ENCODE results near the gene MRPL45. TPM values are rescaled to one million over a fixed set of nuclear protein-coding genes. Genes with fewer than 3 reads are reported as not detected.

The MRPL45 gene
- total RNA-seq, 1 donor from 2014 or later: 57.7 TPM

GRCh38 chr17:38341035-38341721 lies 44.2 kb downstream of the MRPL45 start:
- H3K9me3 Mint-ChIP-seq (ENCODE audit: unreplicated experiment): no peaks in the 10 kb centered on the region
- H3K4me3 Mint-ChIP-seq (ENCODE audit: unreplicated experiment): no peak overlapping the region

DNA sequence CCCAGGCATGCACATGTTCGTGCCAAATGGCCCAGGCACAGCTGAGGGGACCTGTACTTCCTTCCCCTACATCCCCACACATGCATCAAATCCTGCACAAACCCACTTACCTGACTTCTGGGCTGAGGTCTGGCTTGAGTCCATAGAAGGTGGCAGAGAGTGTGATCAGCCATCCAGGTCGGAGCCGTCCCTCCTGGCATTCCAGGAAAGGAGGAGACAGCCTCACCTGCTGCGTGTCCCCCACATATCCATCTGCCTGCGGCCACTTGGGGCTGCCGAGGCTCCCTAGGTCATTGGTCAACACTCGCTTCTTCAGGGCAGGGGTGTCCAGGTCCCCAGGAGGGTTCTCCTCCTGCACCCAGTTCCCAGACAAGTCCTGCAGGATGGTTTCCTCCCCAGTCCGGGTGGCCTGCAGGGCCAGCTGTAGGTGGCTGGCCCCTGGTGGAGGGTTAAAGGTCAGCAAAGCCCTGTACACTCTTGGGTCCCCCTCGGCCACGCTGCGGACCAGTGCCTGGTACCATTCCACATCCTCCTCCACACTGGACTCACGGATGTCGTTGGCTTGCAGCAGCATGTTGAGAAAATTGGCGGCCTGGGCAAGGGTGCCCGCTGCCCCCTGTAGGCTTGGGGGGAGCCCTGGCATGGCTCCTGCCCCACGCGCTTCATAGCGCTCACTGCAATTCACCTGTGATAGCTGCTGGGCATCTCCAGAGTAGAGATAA lies 46.1 kb downstream of the MRPL45 start:
- no peak for DNase-seq (ENCODE audit: low spot score)

More at GRCh38 chr17:38341035-38341721, 44.2 kb downstream of the MRPL45 start:
- no peak for TF ChIP-seq CTCF (IDR thresholded peaks at IDR 0.05; ENCODE audit: unreplicated experiment)
- H3K27ac Mint-ChIP-seq (ENCODE audit: unreplicated experiment): no peak overlapping the region
- DNase-seq (ENCODE audit: low spot score): no peak
- peaks cover 13% of the 10 kb centered on the region for H3K4me1 Mint-ChIP-seq (ENCODE audit: unreplicated experiment)
- peaks cover 13% of the 10 kb centered on the region for H3K27me3 Mint-ChIP-seq (ENCODE audit: unreplicated experiment)
- no peaks in the 10 kb centered on the region for H3K36me3 Mint-ChIP-seq (ENCODE audit: low read depth, unreplicated experiment)

GRCh38 chr17:38343608-38344419 lies 46.8 kb downstream of the MRPL45 start, which contains the start of gene GPR179:
TSS of gene GPR179 (minus strand) at chr17:38343956. CDS start at chr17:38343789, 167 bp downstream.
- H3K4me3 Mint-ChIP-seq (ENCODE audit: unreplicated experiment): no peak within 1 kb of the TSS
- DNase-seq (ENCODE audit: low spot score): no peak
- H3K36me3 Mint-ChIP-seq (ENCODE audit: low read depth, unreplicated experiment): no peaks in the 10 kb centered on the region
- H3K9me3 Mint-ChIP-seq (ENCODE audit: unreplicated experiment): no peaks in the 10 kb centered on the region
- no peaks in the 10 kb centered on the region for H3K27me3 Mint-ChIP-seq (ENCODE audit: unreplicated experiment)
- peaks cover 11% of the 10 kb centered on the region for H3K4me1 Mint-ChIP-seq (ENCODE audit: unreplicated experiment)
- peak within 1 kb of the TSS; percentile 15 for H3K27ac Mint-ChIP-seq (ENCODE audit: unreplicated experiment)
- TF ChIP-seq CTCF (IDR thresholded peaks at IDR 0.05; ENCODE audit: unreplicated experiment): no peak

More for the DNA sequence above, 46.1 kb downstream of the MRPL45 start:
- peaks cover 13% of the 10 kb centered on the region for H3K4me1 Mint-ChIP-seq (ENCODE audit: unreplicated experiment)
- H3K27ac Mint-ChIP-seq (ENCODE audit: unreplicated experiment): no peak overlapping the region
- H3K4me3 Mint-ChIP-seq (ENCODE audit: unreplicated experiment): no peak overlapping the region
- no peaks in the 10 kb centered on the region for H3K36me3 Mint-ChIP-seq (ENCODE audit: low read depth, unreplicated experiment)
- no peak for TF ChIP-seq CTCF (IDR thresholded peaks at IDR 0.05; ENCODE audit: unreplicated experiment)
- peaks cover 1% of the 10 kb centered on the region for H3K27me3 Mint-ChIP-seq (ENCODE audit: unreplicated experiment)
- no peaks in the 10 kb centered on the region for H3K9me3 Mint-ChIP-seq (ENCODE audit: unreplicated experiment)

DNA sequence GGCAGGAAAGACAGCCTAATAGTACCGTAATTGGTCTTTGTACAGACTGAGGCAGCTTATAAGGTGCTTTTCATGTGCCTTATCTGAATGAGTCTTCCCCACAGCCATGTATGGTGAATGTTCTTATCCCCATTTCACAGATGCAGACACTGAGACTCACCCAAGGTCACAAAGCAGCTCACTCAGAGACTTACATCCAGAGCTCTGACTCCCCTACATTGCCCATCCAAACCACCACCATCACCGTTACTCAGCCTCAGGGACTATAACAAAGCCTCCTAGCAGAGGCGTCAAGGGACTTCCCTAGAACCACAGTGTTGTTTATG lies 47.4 kb downstream of the MRPL45 start:
- H3K4me1 Mint-ChIP-seq (ENCODE audit: unreplicated experiment): peaks cover 7% of the 10 kb centered on the region
- no peaks in the 10 kb centered on the region for H3K9me3 Mint-ChIP-seq (ENCODE audit: unreplicated experiment)
- TF ChIP-seq CTCF (IDR thresholded peaks at IDR 0.05; ENCODE audit: unreplicated experiment): no peak
- H3K27ac Mint-ChIP-seq (ENCODE audit: unreplicated experiment): peak overlapping the region; percentile 15
- DNase-seq (ENCODE audit: low spot score): no peak
- H3K4me3 Mint-ChIP-seq (ENCODE audit: unreplicated experiment): no peak overlapping the region
- H3K36me3 Mint-ChIP-seq (ENCODE audit: low read depth, unreplicated experiment): no peaks in the 10 kb centered on the region
- H3K27me3 Mint-ChIP-seq (ENCODE audit: unreplicated experiment): no peaks in the 10 kb centered on the region

Data from endothelial cell (in vitro differentiated cells).